Spleen (tissue), 7 donors: ENCODE data around the gene SPATA3.

Experiments used
- POLR2A ChIP-seq, 3 donors: fragments of 450-650 bp; IDR thresholded peaks; one replicate each; pipeline ENCODE4 v1.5.1; 2017; ENCODE audit warnings: antibody characterized with exemption in 3 of 3, mild to moderate bottlenecking in 1 of 3
- TF ChIP-seq, protein P1 (sequence below), 11 experiments: fragments of 200-600 bp in 7 of 11; fragments of 450-650 bp in 4 of 11; sonication (generic) in 4 of 11; IDR thresholded peaks in 8 of 11; conservative IDR thresholded peaks in 3 of 11; 1 replicate in 7 of 11; 2 replicates in 4 of 11; pipeline versions ENCODE4 v1.4.0 to v1.8.0; 2016 to 2021; ENCODE audit warnings: antibody characterized with exemption in 11 of 11, inconsistent platforms in 4 of 11, mild to moderate bottlenecking in 1 of 11
- donor health status: DM: no; HTN: no; CAD: no; lungs with moderate emphysema.
- donor health status: DM: no; HTN: no; CAD: no.
- donor health status: DM: no; HTN: no; CAD: no.

DNA sequence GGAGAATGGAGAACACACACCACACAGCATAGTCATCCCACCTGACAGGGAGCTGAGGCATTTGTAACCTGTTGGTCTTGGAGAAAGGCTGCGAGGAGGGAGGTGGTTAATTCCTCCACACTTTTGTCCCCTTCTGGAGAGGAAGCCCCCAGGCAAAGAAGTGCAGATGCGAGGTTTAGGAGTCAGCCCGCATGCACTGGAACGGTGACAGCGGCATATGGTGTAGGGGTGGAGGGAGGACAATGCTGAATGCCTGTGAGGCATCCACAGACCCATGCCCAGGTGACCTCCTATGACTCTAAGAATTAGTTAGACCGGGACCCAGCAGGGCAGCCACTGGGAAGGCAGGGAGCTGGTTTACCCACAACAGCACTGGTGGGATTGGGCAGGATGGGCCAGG is 12.2 kb downstream of the SPATA3 start:
- no peak for TF ChIP-seq POLR2A (IDR thresholded peaks at IDR 0.05)
- TF ChIP-seq, protein P1, sequence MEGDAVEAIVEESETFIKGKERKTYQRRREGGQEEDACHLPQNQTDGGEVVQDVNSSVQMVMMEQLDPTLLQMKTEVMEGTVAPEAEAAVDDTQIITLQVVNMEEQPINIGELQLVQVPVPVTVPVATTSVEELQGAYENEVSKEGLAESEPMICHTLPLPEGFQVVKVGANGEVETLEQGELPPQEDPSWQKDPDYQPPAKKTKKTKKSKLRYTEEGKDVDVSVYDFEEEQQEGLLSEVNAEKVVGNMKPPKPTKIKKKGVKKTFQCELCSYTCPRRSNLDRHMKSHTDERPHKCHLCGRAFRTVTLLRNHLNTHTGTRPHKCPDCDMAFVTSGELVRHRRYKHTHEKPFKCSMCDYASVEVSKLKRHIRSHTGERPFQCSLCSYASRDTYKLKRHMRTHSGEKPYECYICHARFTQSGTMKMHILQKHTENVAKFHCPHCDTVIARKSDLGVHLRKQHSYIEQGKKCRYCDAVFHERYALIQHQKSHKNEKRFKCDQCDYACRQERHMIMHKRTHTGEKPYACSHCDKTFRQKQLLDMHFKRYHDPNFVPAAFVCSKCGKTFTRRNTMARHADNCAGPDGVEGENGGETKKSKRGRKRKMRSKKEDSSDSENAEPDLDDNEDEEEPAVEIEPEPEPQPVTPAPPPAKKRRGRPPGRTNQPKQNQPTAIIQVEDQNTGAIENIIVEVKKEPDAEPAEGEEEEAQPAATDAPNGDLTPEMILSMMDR (IDR thresholded peaks at IDR 0.05 in 8 of 11, conservative IDR thresholded peaks at IDR 0.05 in 3 of 11), result no peak
